Brain pericyte (primary cell): Measurements from ENCODE around the gene CHAT.
A peak's percentile ranks its signal among the peaks of the same experiment; 100 is the strongest.

Source experiments
- DNase-seq: peaks from one replicate; pipeline ENCODE4 v3.0.0-alpha.2; 2012; ENCODE audit warnings: low read depth, low spot score

Gene CHAT

GRCh38 chr10:49597426-49598163 is 16.2 kb upstream of the CHAT start:
- no peak for DNase-seq

DNA sequence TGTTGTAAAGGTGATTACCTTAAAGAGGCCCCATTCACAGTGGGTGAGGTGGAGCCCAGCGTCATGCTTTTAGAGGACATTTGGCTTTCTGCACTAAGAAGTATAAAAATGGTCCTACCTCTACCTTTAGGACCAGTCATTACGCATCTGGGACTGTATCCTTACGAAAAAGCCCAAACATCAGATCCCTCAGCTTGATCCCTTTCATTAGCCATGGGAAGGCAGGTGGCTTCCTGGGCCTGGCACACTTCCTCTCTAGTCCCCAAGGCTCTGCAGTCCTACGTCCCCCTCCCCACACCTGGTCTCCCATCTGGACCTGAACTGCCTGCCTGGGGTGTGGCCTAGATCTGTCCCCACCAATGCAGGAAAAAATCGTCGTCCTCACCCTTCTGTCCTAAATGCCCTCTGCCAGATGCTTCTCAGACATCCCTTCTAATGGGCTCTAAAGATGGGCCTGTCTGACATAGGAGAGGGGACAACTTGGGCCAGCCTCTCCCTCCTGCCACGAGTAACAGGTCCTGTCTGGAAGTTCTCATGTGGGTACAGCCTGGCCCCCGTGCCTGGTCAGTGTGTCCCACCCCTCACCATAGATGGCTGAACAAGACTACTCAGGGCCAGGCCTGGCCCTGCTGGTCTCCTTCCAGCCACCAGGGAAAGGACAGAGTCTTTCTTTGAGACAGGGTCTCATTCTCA is 15.5 kb upstream of the CHAT start:
- DNase-seq: no peak

- DNase-seq: no peak
These were observed 14.9 kb upstream of the CHAT start for GRCh38 chr10:49598986-49599385.

DNA sequence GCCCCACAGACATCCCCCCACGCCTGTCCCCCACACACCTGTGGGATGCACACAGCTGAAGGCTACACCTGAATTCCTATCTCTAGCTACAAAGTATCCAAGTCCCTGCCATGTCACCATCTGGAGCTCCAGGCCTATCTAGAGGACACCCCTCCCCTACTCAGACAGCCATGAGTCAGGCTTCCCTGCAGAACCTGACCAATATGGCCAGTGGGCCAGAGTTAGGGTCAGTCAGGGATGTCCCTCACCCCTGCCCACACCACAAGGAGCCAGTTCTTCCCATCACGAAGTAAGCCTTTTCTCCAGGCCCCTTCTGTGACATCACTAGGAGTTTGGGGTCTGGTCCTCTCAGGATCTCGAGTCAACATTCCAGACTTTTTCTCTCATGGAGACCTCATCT is 14.3 kb upstream of the CHAT start:
- DNase-seq: no peak

DNA sequence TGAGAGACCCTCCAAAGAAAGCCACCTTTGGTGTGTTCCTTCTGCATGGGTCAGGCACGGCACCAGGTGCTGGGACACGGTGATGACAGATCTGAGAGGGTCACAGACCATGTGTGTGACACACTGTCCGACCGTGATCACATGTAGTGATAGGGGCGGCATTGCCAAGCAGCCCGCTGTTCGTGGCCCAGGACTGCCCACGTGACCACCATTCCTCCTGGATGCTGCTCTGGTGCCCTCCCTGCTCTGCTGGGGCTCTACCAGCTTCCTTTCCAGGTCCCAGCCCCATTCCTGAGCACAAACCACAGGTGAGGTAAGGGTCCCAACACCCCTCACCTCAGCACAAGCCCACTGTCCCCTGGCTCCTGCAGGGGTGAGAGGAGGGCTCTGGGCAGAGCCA is 13.8 kb upstream of the CHAT start:
- no peak for DNase-seq

- no peak for DNase-seq
These were observed 12.9 kb upstream of the CHAT start for GRCh38 chr10:49600781-49601400.

- no peak for DNase-seq
These were observed 12.0 kb upstream of the CHAT start for GRCh38 chr10:49601857-49602256.

DNA sequence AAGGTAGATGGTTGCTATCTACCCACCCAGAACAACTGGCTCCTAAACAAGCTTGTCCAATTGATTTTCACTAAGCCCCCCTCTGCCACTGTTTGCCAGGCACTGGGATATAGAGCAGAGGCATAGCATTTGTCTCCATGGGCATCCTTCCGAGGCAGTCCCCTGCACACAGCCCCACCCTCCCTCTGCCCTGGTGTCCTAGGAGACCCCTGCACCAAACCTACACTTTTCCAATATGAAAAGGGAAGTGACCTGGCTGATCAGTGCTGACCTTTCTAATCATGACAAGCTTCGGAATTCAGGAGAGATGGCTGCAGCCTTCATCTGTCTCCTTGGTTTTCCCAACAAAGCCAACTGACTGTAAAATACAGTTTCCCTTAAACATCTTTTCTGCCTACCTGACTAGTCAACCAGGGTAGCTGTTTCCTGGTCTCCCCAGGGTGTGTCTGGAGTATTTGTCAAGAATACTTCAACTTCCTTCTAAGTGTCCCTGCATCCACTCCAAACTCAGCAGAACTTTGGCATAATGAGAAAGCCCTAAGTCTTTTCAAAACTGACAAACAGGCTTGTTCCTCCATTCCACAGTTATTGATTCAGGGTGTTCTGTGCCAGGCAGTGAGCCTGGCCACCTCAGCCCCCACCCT is 11.3 kb upstream of the CHAT start:
- no peak for DNase-seq

DNA sequence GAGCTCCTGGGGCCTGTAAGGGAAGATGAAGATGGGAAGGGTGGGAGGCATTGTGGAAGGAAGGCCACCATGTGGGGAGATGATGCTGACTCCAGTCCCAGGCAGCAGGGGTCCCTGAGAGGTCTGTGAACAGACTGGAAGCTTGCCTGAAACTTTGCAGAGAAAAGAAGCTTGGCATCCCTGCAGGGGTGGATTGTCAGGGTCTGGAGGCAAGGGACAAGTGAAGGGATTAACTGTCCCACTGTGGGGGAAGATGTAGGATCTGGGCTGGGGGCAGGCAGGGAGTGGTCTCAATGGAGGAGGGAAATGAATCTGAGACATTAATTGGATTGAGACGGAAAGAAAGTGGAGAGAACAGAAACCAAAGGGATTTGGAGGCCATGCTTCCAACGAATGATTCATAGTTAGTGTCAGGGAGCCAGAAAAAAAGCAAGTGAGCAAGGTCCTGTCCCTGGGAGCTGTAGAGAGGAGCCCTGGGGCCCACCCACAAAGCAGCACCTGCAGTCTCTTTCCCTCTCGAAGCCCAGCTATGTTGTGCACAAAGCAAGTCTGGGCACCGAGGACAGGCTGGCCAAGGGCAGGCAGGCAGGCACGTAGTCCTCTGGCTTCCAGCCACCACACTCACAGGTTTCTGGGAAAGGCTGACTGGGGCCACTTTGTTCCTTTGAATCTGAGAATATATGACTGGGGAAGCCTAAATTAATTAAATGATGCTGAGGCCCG is 8.5 kb upstream of the CHAT start:
- DNase-seq: no peak

- DNase-seq: no peak
These were observed 7.8 kb upstream of the CHAT start for GRCh38 chr10:49605939-49606509.

DNA sequence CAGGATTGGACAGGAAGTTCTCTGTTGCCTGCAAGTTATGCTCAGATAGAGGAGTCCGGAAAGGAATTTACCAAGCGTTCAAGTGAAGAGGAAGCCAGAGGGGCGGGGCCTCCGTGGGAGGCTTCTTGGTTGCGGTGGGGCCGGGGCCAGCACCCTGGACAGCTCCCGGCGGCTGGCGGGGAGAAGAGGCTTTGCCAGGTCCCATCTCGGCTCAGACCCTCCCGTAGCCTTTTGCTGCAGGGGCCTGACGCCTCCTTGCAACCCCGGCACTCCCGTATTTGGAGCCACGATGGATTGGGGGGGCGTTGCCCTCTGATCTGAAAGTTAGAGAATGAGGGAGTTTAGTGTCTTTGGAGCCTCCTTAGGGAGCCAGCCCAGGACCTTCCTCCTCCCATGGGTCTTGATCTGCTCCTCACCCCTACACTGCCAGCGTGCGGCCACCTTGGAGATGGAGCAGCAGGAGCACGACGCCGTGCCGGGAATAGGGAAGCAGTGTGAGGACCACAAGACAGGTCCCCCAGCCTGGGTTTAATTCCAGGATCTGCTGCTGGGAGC is 6.8 kb upstream of the CHAT start:
- peak; percentile 26 for DNase-seq

GRCh38 chr10:49608166-49609005 is 5.5 kb upstream of the CHAT start:
- DNase-seq: no peak

DNA sequence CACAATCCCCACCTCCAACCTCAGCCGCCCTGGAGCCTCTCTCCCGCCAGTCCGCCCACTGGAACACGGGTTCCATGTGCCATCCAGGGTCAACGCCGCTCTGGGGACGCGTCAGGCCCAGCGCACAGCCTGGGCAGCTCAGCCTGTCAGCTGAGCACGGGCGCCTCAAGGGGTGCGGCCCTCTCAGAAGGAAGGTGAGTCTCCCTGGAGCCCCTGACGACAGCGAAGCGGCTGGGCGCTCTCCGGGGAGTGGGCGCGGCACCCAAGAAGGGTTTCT is 4.9 kb upstream of the CHAT start:
- DNase-seq: no peak

DNA sequence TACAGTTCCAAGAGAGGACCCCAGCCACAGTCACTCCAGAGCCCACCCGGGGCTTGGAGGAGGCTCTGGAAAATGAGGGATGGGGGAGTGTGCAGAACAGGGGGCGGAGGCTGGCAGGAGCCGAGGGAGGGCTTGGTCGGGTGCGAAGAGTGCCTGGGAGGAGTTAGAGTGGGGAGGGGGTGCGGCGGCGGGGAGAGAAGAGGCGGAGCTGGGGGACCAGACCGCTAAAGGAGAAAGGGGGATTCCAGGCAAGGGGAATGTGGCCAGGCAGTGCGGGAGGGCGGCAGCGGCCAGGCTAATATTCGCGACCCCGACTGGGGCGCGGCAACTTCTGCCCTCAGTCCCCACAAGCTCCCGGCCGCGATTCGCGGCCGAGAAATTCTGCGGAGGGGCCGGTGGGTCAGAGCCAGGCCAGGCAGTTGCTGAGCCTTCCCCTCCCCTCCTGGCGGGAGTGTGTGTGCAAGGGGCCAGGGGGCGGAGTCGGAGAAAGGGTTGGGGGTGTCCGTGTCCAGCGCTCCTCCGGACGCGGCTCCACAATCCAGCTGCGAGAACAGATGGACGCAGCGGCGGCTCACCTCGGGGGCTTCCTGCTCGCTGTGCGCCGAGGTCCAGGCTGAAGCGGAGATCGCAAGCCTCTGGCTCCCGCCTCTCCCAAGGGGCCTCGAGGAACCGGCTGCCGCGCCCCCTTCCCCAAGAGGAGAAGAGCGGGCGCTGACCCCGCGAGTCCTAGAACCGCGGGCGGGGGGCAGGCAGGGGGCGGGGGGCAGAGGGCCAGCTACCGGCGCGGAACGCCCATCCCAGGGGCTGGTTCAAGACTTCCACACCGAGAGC is 4.3 kb upstream of the CHAT start:
- no peak for DNase-seq

- no peak for DNase-seq
These were observed 3.8 kb upstream of the CHAT start, which contains the start of gene SLC18A3 for GRCh38 chr10:49610114-49610457. Gene SLC18A3 (plus strand): TSS chr10:49610310. CDS start chr10:49610741, 431 bp downstream.

DNA sequence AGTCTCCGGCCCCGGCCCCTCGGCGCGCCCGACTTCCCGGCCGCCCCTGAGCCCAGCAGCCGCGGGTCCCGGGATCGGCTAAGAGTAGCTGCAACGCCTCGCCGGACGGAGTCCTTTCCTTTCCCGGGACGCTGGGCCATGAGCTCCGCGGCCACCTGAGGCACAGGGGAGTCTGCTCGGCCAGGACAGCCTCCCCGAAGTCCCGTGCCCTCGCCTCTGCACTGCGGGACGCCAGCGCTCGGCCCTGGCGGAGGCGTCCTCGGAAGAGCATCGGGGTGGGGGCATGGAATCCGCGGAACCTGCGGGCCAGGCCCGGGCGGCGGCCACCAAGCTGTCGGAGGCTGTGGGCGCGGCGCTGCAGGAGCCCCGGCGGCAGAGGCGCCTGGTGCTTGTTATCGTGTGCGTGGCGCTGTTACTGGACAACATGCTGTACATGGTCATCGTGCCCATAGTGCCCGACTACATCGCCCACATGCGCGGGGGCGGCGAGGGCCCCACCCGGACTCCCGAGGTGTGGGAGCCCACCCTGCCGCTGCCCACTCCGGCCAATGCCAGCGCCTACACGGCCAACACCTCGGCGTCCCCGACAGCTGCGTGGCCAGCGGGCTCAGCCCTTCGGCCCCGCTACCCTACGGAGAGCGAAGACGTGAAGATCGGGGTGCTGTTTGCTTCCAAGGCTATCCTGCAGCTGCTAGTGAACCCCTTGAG is 3.2 kb upstream of the CHAT start:
- no peak for DNase-seq

GRCh38 chr10:49611166-49611815 is 2.5 kb upstream of the CHAT start:
- no peak for DNase-seq

GRCh38 chr10:49611816-49612512 is 1.9 kb upstream of the CHAT start:
- no peak for DNase-seq
